Effector memory CD4-positive, alpha-beta T cell (primary cell): Measurements from ENCODE around the gene NAGPA.
"Not testable (repeated sequence)": the region's sequence is repeated elsewhere in the genome, so short reads cannot be mapped to it uniquely, and the experiment has no call there.

ENCODE experiments used
- DNase-seq, 3 donors: peaks; one replicate each; pipeline ENCODE4 v3.0.0-alpha.2; 2020
- H3K27ac ChIP-seq: 2 replicates; pipeline ENCODE4 v1.7.0; 2013; ENCODE audit warnings: mild to moderate bottlenecking, low read length, moderate library complexity; ENCODE audit not compliant: insufficient read depth, poor library complexity, severe bottlenecking
- H3K27me3 ChIP-seq: replicated peaks from 2 replicates; pipeline ENCODE4 v1.7.0; 2013; ENCODE audit warnings: mild to moderate bottlenecking, low read length; ENCODE audit not compliant: insufficient read depth, control insufficient read depth, poor library complexity, severe bottlenecking
- H3K36me3 ChIP-seq: 2 replicates; pipeline ENCODE4 v1.7.0; 2013; ENCODE audit warnings: mild to moderate bottlenecking, low read length, moderate library complexity; ENCODE audit not compliant: control insufficient read depth, insufficient read depth
- H3K4me1 ChIP-seq: 2 replicates; pipeline ENCODE4 v1.7.0; 2013; ENCODE audit warnings: low read length, mild to moderate bottlenecking; ENCODE audit not compliant: control insufficient read depth, insufficient read depth, poor library complexity, severe bottlenecking
- H3K4me3 ChIP-seq: 2 replicates; pipeline ENCODE4 v1.7.0; 2013; ENCODE audit warnings: low read length, low read depth, mild to moderate bottlenecking; ENCODE audit not compliant: insufficient read depth, poor library complexity, severe bottlenecking
- H3K9me3 ChIP-seq: 2 replicates; pipeline ENCODE4 v1.7.0; 2013; ENCODE audit warnings: mild to moderate bottlenecking, low read length, moderate library complexity; ENCODE audit not compliant: control insufficient read depth

Gene NAGPA

GRCh38 chr16:5044581-5044980 is 10.8 kb upstream of the NAGPA start:
- DNase-seq, H3K27ac ChIP-seq, H3K4me3 ChIP-seq, H3K4me1 ChIP-seq, H3K9me3 ChIP-seq, H3K27me3 ChIP-seq, H3K36me3 ChIP-seq: not testable (repeated sequence)

DNA sequence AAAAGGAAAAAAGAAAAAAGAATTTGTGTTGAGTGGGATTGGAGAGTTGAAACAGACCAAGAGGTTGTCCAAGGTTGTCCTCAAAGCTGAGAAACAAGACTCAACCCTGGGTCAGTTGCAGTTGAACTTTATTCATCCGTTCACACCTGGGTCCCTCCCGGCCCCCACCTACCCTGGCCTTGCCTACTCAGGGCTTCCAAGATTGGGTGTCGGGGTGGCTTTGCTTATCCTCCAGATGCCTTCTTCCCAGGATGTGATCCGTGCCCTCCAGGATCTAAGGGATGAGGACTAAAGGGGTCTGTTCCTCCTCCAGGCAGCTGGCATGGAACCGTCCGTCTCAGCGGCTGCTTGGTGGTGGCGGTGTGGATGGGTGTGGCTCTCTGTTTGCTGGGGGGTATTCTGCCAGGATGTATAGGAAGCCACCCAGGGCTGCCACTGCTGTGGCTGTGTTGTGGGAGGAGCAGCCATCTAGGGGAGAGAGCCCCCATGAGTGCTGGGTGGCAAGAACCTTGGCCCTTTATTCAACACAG is 10.3 kb upstream of the NAGPA start:
- Histone ChIP-seq H3K4me3 (no peak overlapping the region), H3K27me3 (no peaks in the 10 kb centered on the region), H3K36me3 (no peaks in the 10 kb centered on the region), H3K4me1 (no peaks in the 10 kb centered on the region), H3K27ac (no peak overlapping the region), H3K9me3 (no peaks in the 10 kb centered on the region)
- DNase-seq = no peak

GRCh38 chr16:5042574-5043171 is 8.9 kb upstream of the NAGPA start:
- H3K4me1 ChIP-seq = no peaks in the 10 kb centered on the region
- DNase-seq = no peak
- no peaks in the 10 kb centered on the region for H3K27me3 ChIP-seq
- no peaks in the 10 kb centered on the region for H3K36me3 ChIP-seq
- no peak overlapping the region for H3K27ac ChIP-seq
- no peaks in the 10 kb centered on the region for H3K9me3 ChIP-seq
- H3K4me3 ChIP-seq = no peak overlapping the region

- Histone ChIP-seq H3K27me3 (no peaks in the 10 kb centered on the region), H3K4me1 (no peaks in the 10 kb centered on the region), H3K27ac (no peak overlapping the region), H3K36me3 (no peaks in the 10 kb centered on the region), H3K9me3 (no peaks in the 10 kb centered on the region), H3K4me3 (no peak overlapping the region)
- no peak for DNase-seq
Observed at GRCh38 chr16:5041600-5042133, 7.9 kb upstream of the NAGPA start.

GRCh38 chr16:5040451-5040850 is 6.7 kb upstream of the NAGPA start:
- no peaks in the 10 kb centered on the region for H3K9me3 ChIP-seq
- no peak for DNase-seq
- no peak overlapping the region for H3K27ac ChIP-seq
- no peaks in the 10 kb centered on the region for H3K4me1 ChIP-seq
- H3K27me3 ChIP-seq = no peaks in the 10 kb centered on the region
- H3K36me3 ChIP-seq = no peaks in the 10 kb centered on the region
- no peak overlapping the region for H3K4me3 ChIP-seq

DNA sequence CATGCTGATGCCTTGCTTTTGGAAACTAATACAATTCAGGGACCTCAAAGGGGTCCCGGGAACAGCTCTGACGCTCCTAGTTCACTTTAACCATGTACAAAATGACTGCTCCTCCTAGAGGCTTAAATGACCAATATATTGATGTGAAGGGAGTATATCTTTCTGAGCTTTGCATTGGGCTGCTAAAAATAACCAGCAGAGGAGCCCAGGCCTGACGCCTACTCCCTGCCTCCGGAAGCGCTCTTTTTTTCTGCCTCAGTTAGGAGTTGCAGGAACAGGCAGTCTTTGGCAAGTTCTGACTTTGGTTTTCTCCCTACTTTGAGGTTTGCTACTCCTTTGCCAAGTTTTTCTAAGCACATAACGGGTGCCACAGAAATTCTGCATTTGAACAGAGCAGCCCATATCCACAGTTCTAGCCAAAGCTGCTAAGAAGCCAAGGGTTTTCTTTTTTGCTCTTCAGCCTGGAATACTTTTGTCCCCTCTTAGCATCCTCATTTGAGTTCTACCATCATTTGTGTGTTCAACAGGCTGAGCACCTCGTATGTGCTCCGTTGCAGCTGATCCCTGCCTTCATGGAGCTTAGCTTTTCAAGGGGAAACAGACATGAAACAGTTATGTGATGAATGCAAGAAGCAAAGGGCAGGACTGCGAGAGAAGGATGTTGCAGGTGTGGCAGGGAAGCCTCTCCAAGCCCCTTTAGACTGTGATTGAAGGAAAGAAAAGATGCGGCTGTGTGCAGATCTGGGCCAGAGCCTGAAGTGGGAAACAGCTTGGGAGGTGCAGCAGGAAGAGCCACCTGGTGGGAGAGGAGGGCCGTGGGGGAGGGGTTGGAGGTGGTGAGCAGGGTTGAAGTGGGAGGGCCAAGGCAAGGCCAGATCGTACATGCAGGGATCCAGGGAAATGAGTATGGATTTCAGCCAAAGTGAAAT is 2.8 kb upstream of the NAGPA start:
- Histone ChIP-seq H3K27ac (no peak overlapping the region), H3K27me3 (no peaks in the 10 kb centered on the region), H3K4me1 (peaks cover 12% of the 10 kb centered on the region), H3K9me3 (no peaks in the 10 kb centered on the region), H3K4me3 (no peak overlapping the region), H3K36me3 (peaks cover 4% of the 10 kb centered on the region)
- no peak for DNase-seq

DNA sequence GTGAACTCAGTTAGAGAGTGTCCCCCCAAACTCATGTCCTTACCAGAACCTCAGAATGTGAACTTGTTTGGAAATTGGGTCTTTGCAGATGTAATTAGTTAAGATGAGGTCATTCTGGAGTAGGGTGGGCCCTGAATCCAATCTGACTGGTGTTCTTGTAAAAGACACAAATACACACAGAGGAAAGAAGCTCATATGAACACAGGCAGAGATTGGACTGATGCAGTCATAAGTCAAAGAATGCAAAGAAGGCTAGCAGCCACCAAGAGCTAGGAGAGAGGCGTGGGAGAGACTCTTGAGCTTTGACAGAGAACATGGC is 2.1 kb upstream of the NAGPA start:
- Histone ChIP-seq H3K27me3 (no peaks in the 10 kb centered on the region), H3K9me3 (no peaks in the 10 kb centered on the region), H3K36me3 (peaks cover 4% of the 10 kb centered on the region), H3K27ac (no peak overlapping the region), H3K4me1 (peaks cover 12% of the 10 kb centered on the region), H3K4me3 (no peak overlapping the region)
- no peak for DNase-seq

GRCh38 chr16:5034167-5034523 is 410 bp upstream of the NAGPA start:
- Histone ChIP-seq H3K4me1 (peaks cover 12% of the 10 kb centered on the region), H3K27ac (peak overlapping the region; percentile 47), H3K9me3 (no peaks in the 10 kb centered on the region), H3K36me3 (peaks cover 4% of the 10 kb centered on the region), H3K4me3 (peak overlapping the region; percentile 83), H3K27me3 (no peaks in the 10 kb centered on the region)
- no peak for DNase-seq

DNA sequence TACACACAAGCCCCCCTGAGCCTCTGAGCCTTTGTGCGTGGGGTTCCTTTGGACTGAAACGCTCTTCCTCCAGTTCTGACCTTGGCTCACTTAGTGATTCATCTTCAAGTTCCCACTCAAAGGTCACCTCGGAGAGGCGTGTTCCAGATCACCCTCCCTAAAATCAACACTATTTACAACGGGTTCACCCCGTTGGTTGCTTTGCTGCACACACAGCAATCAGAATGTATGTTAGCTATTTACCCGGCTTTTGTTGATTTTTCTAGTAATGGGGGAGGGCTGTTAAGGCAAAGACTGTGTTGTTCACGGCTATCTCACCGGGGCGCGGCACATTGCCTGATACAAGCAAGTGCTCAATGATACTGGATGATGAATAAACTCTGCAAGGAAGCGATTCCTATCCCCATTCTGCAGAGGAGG is 977 bp downstream of the NAGPA start:
- no peak for DNase-seq
- Histone ChIP-seq H3K4me1 (peaks cover 12% of the 10 kb centered on the region), H3K9me3 (no peaks in the 10 kb centered on the region), H3K4me3 (peak overlapping the region; percentile 83), H3K36me3 (peaks cover 10% of the 10 kb centered on the region), H3K27me3 (no peaks in the 10 kb centered on the region), H3K27ac (peak overlapping the region; percentile 47)

DNA sequence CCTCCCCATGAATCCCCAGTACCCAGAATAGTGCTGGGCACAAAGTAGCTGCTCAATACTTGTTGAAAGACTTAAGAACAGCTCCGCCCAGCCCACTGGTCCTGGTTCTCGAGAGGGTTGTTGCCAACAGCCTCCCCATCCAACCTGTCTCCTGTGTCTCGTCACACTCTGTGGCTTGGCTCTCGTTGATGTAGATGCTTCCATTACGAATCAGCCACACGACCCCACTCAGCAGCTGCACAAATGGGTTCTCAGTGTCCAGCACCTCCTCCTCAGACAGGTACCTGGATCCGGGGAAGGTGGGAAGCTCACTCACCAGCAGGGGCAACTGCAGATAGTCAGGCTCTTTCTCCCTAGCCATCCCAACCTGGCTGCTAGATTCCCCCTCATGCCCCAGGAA is 2.1 kb downstream of the NAGPA start:
- H3K27me3 ChIP-seq = no peaks in the 10 kb centered on the region

More for the DNA sequence above, 2.1 kb downstream of the NAGPA start:
- Histone ChIP-seq H3K4me3 (no peak overlapping the region), H3K36me3 (peaks cover 13% of the 10 kb centered on the region), H3K27ac (no peak overlapping the region), H3K9me3 (no peaks in the 10 kb centered on the region), H3K4me1 (peaks cover 12% of the 10 kb centered on the region)
- DNase-seq = no peak
